GM12873 (cell line): Measurements from ENCODE around the gene ITSN1.

ENCODE experiments used
- TF ChIP-seq, protein P1 (sequence below): IDR thresholded peaks from 2 replicates; pipeline ENCODE4 v1.5.1; 2012; ENCODE audit warnings: low read depth, mild to moderate bottlenecking, moderate library complexity, low read length, control low read depth; ENCODE audit not compliant: insufficient read depth; ENCODE audit errors: missing control alignments

ITSN1 gene

GRCh38 chr21:33836408-33836807 lies 194.1 kb downstream of the ITSN1 start:
- TF ChIP-seq, protein P1, sequence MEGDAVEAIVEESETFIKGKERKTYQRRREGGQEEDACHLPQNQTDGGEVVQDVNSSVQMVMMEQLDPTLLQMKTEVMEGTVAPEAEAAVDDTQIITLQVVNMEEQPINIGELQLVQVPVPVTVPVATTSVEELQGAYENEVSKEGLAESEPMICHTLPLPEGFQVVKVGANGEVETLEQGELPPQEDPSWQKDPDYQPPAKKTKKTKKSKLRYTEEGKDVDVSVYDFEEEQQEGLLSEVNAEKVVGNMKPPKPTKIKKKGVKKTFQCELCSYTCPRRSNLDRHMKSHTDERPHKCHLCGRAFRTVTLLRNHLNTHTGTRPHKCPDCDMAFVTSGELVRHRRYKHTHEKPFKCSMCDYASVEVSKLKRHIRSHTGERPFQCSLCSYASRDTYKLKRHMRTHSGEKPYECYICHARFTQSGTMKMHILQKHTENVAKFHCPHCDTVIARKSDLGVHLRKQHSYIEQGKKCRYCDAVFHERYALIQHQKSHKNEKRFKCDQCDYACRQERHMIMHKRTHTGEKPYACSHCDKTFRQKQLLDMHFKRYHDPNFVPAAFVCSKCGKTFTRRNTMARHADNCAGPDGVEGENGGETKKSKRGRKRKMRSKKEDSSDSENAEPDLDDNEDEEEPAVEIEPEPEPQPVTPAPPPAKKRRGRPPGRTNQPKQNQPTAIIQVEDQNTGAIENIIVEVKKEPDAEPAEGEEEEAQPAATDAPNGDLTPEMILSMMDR, result no peak

DNA sequence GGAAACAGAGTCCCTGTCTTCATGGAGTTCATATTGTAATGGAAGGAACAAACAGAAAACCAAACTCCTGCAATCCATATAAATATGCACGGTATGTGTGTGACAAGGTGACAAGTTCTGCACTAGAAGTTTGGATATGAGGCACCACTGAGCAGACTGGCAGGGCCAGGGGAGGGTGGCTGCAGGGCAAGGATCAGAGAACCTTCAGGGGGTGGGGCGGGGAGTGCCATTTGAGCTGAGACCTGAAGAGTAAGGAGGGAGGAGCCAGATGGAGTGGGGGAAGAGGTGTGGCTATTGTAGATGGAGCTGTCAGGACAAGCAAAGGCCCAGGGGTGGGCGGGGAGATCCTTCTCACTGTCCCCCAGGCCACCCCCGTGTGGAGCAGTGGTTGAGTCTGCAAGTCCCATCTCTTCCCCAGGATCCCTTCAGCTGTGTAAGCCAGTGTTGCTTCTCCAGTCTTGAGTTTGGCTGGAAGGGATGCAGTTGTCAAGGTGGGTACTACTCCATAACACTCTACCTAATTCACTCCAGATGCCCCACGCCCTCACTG lies 196.9 kb downstream of the ITSN1 start:
- TF ChIP-seq, protein P1, result no peak

DNA sequence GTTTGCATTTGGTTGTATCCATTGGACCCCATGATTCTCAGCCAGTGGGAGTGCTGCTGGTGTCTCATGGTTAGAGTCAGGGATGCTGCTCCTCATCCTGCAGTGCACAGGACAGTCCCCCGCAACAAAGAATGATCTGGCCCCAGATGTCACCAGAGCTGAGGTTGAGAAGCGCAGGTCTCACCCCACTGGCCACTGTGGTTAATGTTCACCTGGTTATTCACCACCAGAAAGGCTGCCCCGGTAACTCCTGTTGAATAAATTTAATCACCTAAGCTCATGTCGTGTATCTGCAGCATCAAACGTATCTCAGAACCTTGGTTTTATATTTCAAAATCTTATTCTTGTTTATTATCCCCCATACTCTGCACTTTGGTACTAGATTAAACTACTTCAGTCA lies 197.5 kb downstream of the ITSN1 start:
- TF ChIP-seq, protein P1, result no peak

DNA sequence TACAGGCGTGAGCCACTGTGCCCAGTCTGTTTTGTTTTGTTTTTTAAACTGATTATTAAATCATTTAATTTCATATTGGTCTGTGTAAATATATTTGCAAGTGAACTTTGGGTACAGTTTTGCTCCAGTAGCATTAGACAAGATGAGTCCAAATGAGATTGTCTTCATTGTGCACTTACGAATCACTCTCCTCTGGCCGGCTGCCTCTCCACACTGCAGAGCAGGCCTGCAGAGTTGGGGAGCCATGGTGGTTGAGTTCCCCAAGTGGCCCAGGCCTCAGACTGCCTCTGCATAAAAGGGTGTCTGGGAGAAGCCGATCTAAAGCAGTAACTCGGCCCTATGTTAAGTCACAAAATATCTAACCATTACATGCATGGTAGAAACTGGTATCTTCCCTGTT lies 198.5 kb downstream of the ITSN1 start:
- TF ChIP-seq, protein P1, result no peak

DNA sequence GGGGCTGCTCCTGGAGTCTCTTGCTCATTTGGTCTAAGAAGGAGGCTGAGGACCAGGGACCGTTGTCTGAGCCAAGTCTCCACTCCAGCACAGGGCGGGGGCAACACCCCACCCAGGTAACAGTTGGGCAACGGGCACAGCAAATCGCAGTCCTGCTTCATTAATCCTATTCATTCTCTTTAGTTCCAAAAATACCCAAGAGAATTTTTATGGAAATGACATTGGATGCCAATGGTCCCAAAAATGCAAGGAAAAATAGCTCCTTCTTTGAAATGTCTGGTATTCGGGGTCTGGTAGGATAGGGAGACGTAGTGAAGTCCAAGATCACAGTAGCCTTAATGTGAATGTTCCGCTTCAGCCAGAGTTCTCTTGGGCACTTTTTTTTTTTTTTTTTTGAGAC lies 199.3 kb downstream of the ITSN1 start:
- TF ChIP-seq, protein P1, result no peak

- TF ChIP-seq, protein P1, result no peak
Measured at GRCh38 chr21:33843216-33843615, 200.9 kb downstream of the ITSN1 start.

GRCh38 chr21:33844104-33844889 lies 202.0 kb downstream of the ITSN1 start:
- TF ChIP-seq, protein P1, result no peak
